HepG2 (cell line): ENCODE data around the gene MTHFD2L. TPM values are rescaled to one million over a fixed set of nuclear protein-coding genes. Genes with fewer than 3 reads are reported as not detected.

Source experiments
- AGO2 ChIP-seq: fragments of 200-400 bp; formaldehyde crosslinking; optimal IDR thresholded peaks from 2 replicates; pipeline ENCODE3; 2017; ENCODE audit warnings: mild to moderate bottlenecking, low read depth, low read length, moderate library complexity
- ARNT2 ChIP-seq: sonication (generic); formaldehyde crosslinking; IDR thresholded peaks from 2 replicates; pipeline ENCODE4 v1.8.0; 2022; ENCODE audit warnings: mild to moderate bottlenecking, low read depth, missing genetic modification reagents, moderate library complexity
- CENPT ChIP-seq: sonication (generic); formaldehyde crosslinking; IDR thresholded peaks from 2 replicates; pipeline ENCODE4 v1.8.0; 2022; ENCODE audit warnings: low read depth, mild to moderate bottlenecking, moderate library complexity, missing genetic modification reagents
- CENPX ChIP-seq: sonication (generic); formaldehyde crosslinking; IDR thresholded peaks from 2 replicates; pipeline ENCODE4 v1.9.0; 2021; ENCODE audit warnings: mild to moderate bottlenecking, missing genetic modification reagents, moderate library complexity
- GRHL1 ChIP-seq: sonication (generic); formaldehyde crosslinking; conservative IDR thresholded peaks from 2 replicates; pipeline ENCODE4 v1.8.0; 2022; ENCODE audit warnings: missing genetic modification reagents
- HOXA5 ChIP-seq: sonication (generic); formaldehyde crosslinking; IDR thresholded peaks from 2 replicates; pipeline ENCODE4 v1.4.0; 2020; ENCODE audit warnings: missing genetic modification reagents
- NR2F2 ChIP-seq: IDR thresholded peaks from 2 replicates; pipeline ENCODE4 v1.6.1; 2012; ENCODE audit warnings: low read depth, inconsistent platforms, borderline replicate concordance
- SALL2 ChIP-seq: sonication (generic); formaldehyde crosslinking; IDR thresholded peaks from 2 replicates; pipeline ENCODE4 v1.8.1; 2023; ENCODE audit warnings: mild to moderate bottlenecking, missing genetic modification reagents, inconsistent platforms
- SIN3B ChIP-seq: fragments of 150-350 bp; IDR thresholded peaks from 2 replicates; pipeline ENCODE4 v1.6.1; 2014; ENCODE audit warnings: low read length
- SNAI1 ChIP-seq: sonication (generic); formaldehyde crosslinking; IDR thresholded peaks from 2 replicates; pipeline ENCODE4 v1.5.0; 2020; ENCODE audit warnings: mild to moderate bottlenecking, missing genetic modification reagents, borderline replicate concordance
- TOPORS ChIP-seq: sonication (generic); formaldehyde crosslinking; IDR thresholded peaks from 2 replicates; pipeline ENCODE4 v1.8.0; 2023; ENCODE audit warnings: mild to moderate bottlenecking, missing genetic modification reagents
- XRCC5 ChIP-seq: fragments of 200-400 bp; formaldehyde crosslinking; optimal IDR thresholded peaks from 2 replicates; pipeline ENCODE3; 2017; ENCODE audit warnings: mild to moderate bottlenecking, low read length
- ZFY ChIP-seq: sonication (generic); formaldehyde crosslinking; IDR thresholded peaks from 2 replicates; pipeline ENCODE4 v1.4.0; 2020; ENCODE audit warnings: missing genetic modification reagents
- ZNF276 ChIP-seq: sonication (generic); formaldehyde crosslinking; IDR thresholded peaks from 2 replicates; pipeline ENCODE4 v1.4.0; 2020; ENCODE audit warnings: mild to moderate bottlenecking, low read depth, missing genetic modification reagents
- ZNF569 ChIP-seq: sonication (generic); formaldehyde crosslinking; IDR thresholded peaks from 2 replicates; pipeline ENCODE4 v1.5.0; 2020; ENCODE audit warnings: mild to moderate bottlenecking, missing genetic modification reagents, moderate library complexity, borderline replicate concordance
- ZNF768 ChIP-seq: sonication (generic); formaldehyde crosslinking; IDR thresholded peaks from 2 replicates; pipeline ENCODE4 v1.4.0; 2020; ENCODE audit warnings: missing genetic modification reagents
- polyA plus RNA-seq, 8 experiments: library from polyadenylated mRNA; depleted of rRNA in 3 of 8; stranded (reverse) in 7 of 8; unstranded in 1 of 8; fragments of >200 nt; fragmentation: Illumina TruSeq in 4 of 8; extraction: Trizol in 4 of 8; gene quantifications; 2 replicates each; pipeline versions ENCODE4 v1.2.1 to v1.2.3, GENCODE V29; 2011 to 2016; ENCODE audit warnings: low read depth in 4 of 8, missing spikeins in 1 of 8, mixed read lengths in 1 of 8; ENCODE audit not compliant: insufficient read depth in 1 of 8
- total RNA-seq, 5 experiments: library from RNA; depleted of rRNA; stranded (reverse); fragments of >200 nt; fragmentation: Illumina TruSeq; extraction: Trizol; gene quantifications; 2 replicates each; pipeline ENCODE4 v1.2.3, GENCODE V29; 2016; ENCODE audit warnings: low read depth in 1 of 5
- TF ChIP-seq, protein P1 (sequence below): sonication (generic); formaldehyde crosslinking; IDR thresholded peaks from 2 replicates; pipeline ENCODE4 v1.5.0; 2020; ENCODE audit warnings: missing genetic modification reagents
- TF ChIP-seq, protein P2 (sequence below): sonication (generic); formaldehyde crosslinking; IDR thresholded peaks from 2 replicates; pipeline ENCODE4 v1.4.0; 2020; ENCODE audit warnings: missing genetic modification reagents
- TF ChIP-seq, protein P3 (sequence below): sonication (generic); formaldehyde crosslinking; conservative IDR thresholded peaks from 2 replicates; pipeline ENCODE4 v1.4.0; 2020; ENCODE audit warnings: missing genetic modification reagents

MTHFD2L gene
- total and polyA plus RNA-seq, 2 of the 13 experiments (the other 11 are each of a cell fraction or from before 2014, with no cell fraction given): 10.5 to 14.9 TPM

DNA sequence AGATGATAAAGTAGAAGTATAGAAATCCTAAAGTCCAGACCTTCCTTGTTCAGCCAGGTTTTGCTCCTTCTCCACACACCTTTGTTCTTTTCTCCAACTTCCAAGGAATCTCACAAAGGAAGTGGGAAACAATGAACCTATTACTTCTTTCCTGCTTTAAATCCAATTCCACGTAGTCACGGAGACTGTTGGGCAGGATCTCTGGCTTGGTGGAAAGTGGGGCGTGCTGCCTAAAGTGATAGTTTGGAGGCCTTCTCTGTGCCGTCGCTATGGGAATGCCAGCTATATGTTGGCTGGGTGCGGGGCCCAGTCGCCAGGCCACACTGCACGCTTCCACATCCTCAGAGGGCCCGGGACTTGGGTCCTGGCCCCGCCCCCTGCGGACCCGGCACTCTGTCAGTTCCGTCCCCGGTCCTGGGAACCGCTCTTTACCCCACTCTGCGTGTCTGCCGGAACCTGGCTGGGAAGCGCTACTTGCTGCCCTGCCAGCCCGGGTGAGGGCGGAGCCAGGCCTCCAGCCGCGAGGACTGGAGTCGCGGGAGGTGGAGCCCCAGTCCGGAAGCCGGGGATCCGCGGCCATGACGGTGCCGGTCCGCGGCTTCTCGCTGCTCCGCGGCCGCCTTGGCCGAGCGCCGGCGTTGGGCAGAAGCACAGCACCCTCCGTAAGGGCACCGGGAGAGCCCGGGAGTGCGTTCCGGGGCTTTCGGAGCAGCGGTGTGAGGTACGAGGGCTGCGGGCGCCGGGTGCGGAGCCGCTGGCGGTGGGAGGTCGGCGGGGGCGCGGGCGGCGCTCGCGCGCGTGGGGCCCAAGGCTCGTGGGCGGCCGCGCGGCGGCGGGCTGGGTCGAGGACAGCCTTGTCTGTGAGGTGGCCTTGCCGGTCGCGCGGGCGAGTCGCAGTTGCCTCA, at the start of gene MTHFD2L (continued):
- TF ChIP-seq, protein P1, sequence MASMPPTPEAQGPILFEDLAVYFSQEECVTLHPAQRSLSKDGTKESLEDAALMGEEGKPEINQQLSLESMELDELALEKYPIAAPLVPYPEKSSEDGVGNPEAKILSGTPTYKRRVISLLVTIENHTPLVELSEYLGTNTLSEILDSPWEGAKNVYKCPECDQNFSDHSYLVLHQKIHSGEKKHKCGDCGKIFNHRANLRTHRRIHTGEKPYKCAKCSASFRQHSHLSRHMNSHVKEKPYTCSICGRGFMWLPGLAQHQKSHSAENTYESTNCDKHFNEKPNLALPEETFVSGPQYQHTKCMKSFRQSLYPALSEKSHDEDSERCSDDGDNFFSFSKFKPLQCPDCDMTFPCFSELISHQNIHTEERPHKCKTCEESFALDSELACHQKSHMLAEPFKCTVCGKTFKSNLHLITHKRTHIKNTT (CRISPR knock-in tag): no peak
- TF ChIP-seq XRCC5 (peak; percentile 59), ARNT2 (CRISPR knock-in tag) (no peak; the same call in 1 of the 2 replicates), CENPX (CRISPR knock-in tag) (0 out of 2 replicates have a peak, but pooled peaks have one; percentile 60), SIN3B (no peak), SNAI1 (CRISPR knock-in tag) (0 out of 2 replicates have a peak, but pooled peaks have one; percentile 29), NR2F2 (no peak), AGO2 (peak; percentile 71), ZFY (CRISPR knock-in tag) (peak; percentile 94), TOPORS (CRISPR knock-in tag) (peak; percentile 75), HOXA5 (peak; percentile 40; the same call in 1 of the 2 replicates), ZNF276 (no peak), SALL2 (peak; percentile 81; the same call in 1 of the 2 replicates), ZNF768 (CRISPR knock-in tag) (peak; percentile 67), GRHL1 (CRISPR knock-in tag) (no peak), CENPT (CRISPR knock-in tag) (no peak), ZNF569 (CRISPR knock-in tag) (no peak)
- TF ChIP-seq, protein P2, sequence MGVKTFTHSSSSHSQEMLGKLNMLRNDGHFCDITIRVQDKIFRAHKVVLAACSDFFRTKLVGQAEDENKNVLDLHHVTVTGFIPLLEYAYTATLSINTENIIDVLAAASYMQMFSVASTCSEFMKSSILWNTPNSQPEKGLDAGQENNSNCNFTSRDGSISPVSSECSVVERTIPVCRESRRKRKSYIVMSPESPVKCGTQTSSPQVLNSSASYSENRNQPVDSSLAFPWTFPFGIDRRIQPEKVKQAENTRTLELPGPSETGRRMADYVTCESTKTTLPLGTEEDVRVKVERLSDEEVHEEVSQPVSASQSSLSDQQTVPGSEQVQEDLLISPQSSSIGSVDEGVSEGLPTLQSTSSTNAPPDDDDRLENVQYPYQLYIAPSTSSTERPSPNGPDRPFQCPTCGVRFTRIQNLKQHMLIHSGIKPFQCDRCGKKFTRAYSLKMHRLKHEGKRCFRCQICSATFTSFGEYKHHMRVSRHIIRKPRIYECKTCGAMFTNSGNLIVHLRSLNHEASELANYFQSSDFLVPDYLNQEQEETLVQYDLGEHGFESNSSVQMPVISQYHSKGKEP (CRISPR knock-in tag): peak; percentile 43; the same call in 1 of the 2 replicates
- TF ChIP-seq, protein P3, sequence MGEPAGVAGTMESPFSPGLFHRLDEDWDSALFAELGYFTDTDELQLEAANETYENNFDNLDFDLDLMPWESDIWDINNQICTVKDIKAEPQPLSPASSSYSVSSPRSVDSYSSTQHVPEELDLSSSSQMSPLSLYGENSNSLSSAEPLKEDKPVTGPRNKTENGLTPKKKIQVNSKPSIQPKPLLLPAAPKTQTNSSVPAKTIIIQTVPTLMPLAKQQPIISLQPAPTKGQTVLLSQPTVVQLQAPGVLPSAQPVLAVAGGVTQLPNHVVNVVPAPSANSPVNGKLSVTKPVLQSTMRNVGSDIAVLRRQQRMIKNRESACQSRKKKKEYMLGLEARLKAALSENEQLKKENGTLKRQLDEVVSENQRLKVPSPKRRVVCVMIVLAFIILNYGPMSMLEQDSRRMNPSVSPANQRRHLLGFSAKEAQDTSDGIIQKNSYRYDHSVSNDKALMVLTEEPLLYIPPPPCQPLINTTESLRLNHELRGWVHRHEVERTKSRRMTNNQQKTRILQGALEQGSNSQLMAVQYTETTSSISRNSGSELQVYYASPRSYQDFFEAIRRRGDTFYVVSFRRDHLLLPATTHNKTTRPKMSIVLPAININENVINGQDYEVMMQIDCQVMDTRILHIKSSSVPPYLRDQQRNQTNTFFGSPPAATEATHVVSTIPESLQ (CRISPR knock-in tag): no peak
